GM12872 (cell line): Measurements from ENCODE around the gene ERAP2.

ENCODE experiments used
- TF ChIP-seq, protein P1 (sequence below): IDR thresholded peaks from 3 replicates; pipeline ENCODE4 v1.5.1; 2011; ENCODE audit warnings: low read depth, mild to moderate bottlenecking, low read length, moderate library complexity; ENCODE audit not compliant: insufficient read depth

ERAP2 gene

DNA sequence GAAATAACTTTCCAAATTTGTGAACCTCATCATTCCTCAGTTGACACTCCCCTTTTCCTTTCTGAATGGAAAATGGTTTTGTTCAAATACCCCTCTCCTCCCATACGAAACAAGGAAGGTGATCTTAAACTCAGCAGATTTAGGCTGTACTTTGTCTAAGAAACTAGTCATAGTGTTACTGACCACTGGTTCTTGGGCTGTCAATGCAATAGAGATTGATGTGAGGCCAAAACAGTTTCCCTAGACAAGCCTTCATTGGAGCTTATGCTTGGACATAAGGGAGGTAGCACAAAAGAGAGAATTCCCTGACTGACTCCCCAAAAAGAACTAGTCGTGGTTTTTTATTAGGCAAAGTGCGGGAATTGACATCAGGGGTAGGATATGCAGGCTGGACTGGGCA is 54.3 kb downstream of the ERAP2 start:
- TF ChIP-seq, protein P1, sequence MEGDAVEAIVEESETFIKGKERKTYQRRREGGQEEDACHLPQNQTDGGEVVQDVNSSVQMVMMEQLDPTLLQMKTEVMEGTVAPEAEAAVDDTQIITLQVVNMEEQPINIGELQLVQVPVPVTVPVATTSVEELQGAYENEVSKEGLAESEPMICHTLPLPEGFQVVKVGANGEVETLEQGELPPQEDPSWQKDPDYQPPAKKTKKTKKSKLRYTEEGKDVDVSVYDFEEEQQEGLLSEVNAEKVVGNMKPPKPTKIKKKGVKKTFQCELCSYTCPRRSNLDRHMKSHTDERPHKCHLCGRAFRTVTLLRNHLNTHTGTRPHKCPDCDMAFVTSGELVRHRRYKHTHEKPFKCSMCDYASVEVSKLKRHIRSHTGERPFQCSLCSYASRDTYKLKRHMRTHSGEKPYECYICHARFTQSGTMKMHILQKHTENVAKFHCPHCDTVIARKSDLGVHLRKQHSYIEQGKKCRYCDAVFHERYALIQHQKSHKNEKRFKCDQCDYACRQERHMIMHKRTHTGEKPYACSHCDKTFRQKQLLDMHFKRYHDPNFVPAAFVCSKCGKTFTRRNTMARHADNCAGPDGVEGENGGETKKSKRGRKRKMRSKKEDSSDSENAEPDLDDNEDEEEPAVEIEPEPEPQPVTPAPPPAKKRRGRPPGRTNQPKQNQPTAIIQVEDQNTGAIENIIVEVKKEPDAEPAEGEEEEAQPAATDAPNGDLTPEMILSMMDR = no peak

DNA sequence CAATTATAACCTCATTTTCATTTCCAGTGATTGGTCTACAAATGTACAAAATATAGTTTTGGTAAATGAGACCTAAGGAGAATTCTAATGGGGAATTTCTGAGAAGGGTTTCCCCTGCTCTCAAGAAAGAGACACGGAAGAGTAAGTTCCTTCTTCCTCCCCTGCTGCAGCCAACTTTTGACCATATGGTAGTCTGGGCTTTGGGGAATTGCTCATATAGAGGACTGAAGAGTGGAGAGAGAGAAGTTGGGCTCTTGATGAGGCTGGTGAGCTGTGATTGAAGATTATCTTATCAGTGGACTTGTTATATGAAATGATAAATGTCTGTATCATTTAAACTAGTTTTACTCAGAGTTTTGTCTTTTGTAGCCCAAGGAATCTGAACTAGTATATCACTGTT is 55.3 kb downstream of the ERAP2 start:
- TF ChIP-seq, protein P1 = no peak

DNA sequence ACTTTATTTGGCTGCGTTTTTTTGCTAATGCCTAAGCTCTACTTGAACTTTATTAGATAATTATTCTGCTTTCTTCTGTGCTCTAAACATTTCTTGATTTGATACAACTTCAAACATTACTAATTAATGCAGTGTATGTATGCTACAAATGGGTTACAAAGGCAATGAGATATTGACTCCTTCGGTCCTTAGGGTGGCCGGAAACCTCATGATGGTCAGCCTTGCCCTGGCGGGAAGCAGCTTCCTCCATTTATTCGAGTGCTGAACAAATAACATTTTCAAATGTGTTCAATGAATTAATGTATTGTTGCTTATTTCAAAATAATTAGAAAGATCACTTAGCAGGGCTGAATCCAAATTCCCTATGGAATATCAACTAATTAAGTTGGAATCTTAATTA is 55.7 kb downstream of the ERAP2 start:
- TF ChIP-seq, protein P1 = no peak

DNA sequence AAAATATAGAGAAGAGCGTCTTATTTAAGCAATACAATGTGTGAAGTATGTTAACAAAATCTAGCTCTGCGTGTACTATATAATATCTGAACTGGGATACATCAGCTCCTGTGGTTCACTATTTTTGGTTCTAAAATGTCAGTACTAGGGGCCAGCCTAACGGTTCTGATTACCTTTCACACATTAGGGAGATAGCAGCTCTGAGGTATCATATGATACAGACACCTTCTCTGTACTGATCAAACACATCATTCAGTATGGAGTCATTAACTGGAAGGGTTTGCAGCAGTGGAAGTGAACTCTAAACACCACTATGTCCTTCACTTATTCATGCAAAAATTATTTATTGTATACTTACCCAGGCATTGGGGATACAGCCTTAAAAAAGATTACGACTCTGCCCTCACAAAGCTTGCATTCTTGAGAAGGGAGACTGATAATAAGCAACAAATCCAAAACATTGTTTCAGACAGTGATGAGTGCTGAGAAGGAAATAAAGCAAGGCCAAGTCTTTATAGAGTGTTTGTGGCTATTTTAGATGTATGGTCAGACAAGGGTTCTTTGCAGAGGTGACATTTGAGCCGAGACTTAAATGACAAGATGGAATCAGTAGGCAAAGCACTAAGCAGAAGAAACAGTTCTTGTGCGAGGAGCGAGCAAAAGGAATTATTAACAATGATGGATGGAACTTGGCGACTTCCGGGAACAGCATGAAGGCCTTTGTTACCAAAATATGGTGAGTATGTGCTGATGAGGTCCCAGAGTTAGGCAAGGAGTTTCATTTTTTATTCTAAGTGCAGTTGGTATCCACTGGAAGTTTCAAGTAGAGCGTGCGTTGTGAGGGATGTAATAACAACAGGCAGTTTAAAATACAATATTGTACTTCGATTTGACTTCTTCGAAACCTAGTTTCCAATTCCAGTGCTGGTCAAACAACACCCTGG is 57.7 kb downstream of the ERAP2 start:
- TF ChIP-seq, protein P1 = no peak

DNA sequence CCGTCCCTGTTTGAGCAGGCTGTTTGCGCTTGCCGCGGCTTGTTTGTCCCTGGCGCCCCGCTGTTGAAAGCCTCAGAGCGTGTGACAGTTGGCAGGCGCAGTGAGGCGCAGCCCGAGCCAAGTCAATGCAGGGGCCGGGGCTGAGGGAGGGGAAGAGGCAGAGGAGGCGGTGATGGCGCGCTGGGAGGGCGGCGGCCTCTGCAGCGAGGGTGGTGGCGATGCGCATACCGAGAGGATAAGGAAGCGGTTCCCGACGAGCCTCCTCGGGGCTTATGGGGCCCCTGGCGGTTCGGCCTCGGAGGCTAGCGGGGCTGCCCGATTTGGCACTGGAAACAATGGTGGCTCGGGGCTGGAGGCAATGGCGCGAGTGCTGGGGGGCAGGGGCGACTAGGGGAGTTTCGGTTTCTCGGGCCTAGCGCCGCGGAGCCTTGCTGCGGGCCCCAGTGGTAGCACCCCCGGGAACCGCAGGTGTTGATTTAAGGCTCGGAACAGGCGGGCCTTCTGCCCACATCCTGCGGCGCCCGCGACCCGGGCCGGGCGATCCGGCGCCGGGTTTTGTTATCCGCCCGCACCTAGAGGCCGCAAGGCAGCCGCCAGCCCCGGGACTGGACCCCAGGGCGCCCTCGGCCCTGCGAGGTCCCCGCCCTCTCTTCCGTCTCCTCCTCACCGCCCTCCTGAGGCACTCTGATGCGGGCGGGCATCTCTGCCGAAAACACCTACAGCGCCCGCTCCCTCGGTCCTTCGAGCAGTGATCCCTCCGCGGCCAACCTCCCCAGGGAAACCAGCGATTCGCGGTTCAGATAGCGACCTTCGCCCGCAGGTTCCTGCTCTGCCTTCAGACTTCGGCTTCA is 58.6 kb downstream of the ERAP2 start:
- TF ChIP-seq, protein P1 = no peak

DNA sequence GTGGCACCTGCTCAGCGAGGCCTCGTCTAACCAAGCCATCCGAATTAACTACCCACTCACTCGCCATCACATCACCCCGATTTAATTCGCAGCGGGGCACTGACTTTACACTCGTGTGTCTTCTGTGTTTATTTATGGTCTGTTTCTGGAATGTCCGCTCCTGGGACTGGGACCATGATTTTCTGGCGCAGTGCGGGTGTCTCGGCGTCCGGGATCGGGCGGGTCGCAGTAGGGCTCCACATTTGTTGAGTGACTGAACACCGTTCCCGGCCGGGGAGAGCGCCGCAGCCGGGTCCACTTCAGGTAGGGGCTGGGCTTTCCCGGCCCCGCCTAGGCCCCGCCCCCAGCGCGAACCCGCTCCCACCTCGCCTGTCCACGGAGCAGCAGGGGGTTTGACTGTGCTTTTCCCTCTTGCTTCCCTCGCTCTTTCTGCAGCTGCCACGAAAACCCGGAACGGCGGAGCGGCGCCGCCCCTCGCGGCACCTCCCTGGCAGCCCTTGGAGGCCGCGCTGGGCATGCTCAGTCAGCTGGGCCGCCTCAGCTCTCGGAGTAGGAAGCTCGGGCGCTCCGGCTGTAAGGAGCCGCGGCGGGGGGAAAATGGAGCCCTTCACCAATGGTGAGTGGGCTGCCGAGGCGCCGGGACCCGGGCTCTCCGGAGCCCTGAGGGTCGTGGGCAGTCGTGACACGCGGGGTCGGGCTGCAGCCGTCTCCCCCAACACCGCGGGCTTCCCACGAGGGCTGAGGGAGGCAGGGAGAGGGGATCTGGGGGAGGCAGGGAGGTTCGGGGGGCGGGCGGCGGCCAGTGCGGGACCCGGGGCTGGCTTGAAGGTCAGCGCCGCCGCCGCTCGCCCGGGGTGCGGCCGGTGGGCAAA is 59.5 kb downstream of the ERAP2 start, which contains the start of gene LNPEP:
Gene LNPEP (plus strand): TSS at position 522 of the 872 bp plus-strand sequence. CDS start 76 bp downstream, at position 598.
- TF ChIP-seq, protein P1 = no peak
